ENCODE measurements around the gene THBS3. TPM values are rescaled to one million over a fixed set of nuclear protein-coding genes. Genes with fewer than 3 reads are reported as not detected.
A peak's percentile ranks its signal among the peaks of the same experiment; 100 is the strongest.

The THBS3 gene
- total and polyA plus RNA-seq, 9 of the 15 experiments (the other 6 are each of a cell fraction or from before 2014, with no cell fraction given) = 0.59 to 8.3 (median 3.2) TPM

- TF ChIP-seq CHCHD3 (CRISPR knock-in tag; IDR thresholded peaks at IDR 0.05) = no peak
- peak; percentile 94; the same call in 1 of the 2 replicates for TF ChIP-seq RERE (CRISPR knock-in tag; IDR thresholded peaks at IDR 0.05; ENCODE audit: borderline replicate concordance)
- TF ChIP-seq RBM25 (IDR thresholded peaks at IDR 0.05; ENCODE audit: low read depth, low read length, severe bottlenecking) = peak; percentile 85
- 0 out of 4 replicates have a peak, but pooled peaks of 1 of the 2 experiments have one; percentile 34 for TF ChIP-seq SIX5 (IDR thresholded peaks at IDR 0.05; ENCODE audit: borderline replicate concordance in 1 of 2, insufficient read depth in 1 of 2, low read depth in 1 of 2, low read length in 2 of 2)
- TF ChIP-seq ZNF384 (IDR thresholded peaks at IDR 0.05; ENCODE audit: low read depth, low read length) = 0 out of 2 replicates have a peak, but pooled peaks have one; percentile 32
- no peak for TF ChIP-seq PTRF (tag; IDR thresholded peaks at IDR 0.05)
- TF ChIP-seq ZNF696 (CRISPR knock-in tag; conservative IDR thresholded peaks at IDR 0.05) = no peak
- peak; percentile 92 for TF ChIP-seq ZEB2 (IDR thresholded peaks at IDR 0.05)
- no peak for TF ChIP-seq ZNF174 (CRISPR knock-in tag; IDR thresholded peaks at IDR 0.05)
- TF ChIP-seq ZNF75A (CRISPR knock-in tag; IDR thresholded peaks at IDR 0.05) = no peak
- TF ChIP-seq, protein P1, sequence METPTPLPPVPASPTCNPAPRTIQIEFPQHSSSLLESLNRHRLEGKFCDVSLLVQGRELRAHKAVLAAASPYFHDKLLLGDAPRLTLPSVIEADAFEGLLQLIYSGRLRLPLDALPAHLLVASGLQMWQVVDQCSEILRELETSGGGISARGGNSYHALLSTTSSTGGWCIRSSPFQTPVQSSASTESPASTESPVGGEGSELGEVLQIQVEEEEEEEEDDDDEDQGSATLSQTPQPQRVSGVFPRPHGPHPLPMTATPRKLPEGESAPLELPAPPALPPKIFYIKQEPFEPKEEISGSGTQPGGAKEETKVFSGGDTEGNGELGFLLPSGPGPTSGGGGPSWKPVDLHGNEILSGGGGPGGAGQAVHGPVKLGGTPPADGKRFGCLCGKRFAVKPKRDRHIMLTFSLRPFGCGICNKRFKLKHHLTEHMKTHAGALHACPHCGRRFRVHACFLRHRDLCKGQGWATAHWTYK (CRISPR knock-in tag; IDR thresholded peaks at IDR 0.05) = no peak
- TF ChIP-seq, protein P2, sequence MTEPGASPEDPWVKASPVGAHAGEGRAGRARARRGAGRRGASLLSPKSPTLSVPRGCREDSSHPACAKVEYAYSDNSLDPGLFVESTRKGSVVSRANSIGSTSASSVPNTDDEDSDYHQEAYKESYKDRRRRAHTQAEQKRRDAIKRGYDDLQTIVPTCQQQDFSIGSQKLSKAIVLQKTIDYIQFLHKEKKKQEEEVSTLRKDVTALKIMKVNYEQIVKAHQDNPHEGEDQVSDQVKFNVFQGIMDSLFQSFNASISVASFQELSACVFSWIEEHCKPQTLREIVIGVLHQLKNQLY (CRISPR knock-in tag; conservative IDR thresholded peaks at IDR 0.05) = peak; percentile 8 to 90; a peak in 1 of 4 replicates
- peak; percentile 93 for TF ChIP-seq SMARCA4 (IDR thresholded peaks at IDR 0.05)
- peak; percentile 87 for TF ChIP-seq CHD2 (IDR thresholded peaks at IDR 0.05; ENCODE audit: low read depth, low read length)
- TF ChIP-seq BDP1 (IDR thresholded peaks at IDR 0.05; ENCODE audit: insufficient read depth, insufficient read length) = no peak
- TF ChIP-seq TSC22D4 (tag; IDR thresholded peaks at IDR 0.05) = no peak
- peak; percentile 70; the same call in 1 of the 2 replicates for TF ChIP-seq HDAC8 (tag; IDR thresholded peaks at IDR 0.05)
- TF ChIP-seq, protein P3, sequence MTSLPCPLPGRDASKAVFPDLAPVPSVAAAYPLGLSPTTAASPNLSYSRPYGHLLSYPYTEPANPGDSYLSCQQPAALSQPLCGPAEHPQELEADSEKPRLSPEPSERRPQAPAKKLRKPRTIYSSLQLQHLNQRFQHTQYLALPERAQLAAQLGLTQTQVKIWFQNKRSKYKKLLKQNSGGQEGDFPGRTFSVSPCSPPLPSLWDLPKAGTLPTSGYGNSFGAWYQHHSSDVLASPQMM (CRISPR knock-in tag; IDR thresholded peaks at IDR 0.05) = no peak
- peak; percentile 46 for TF ChIP-seq DACH1 (IDR thresholded peaks at IDR 0.05; ENCODE audit: partially characterized antibody)
- peak; percentile 76; the same call in 1 of the 2 replicates for TF ChIP-seq ZNF12 (CRISPR knock-in tag; IDR thresholded peaks at IDR 0.05)
Measured at GRCh38 chr1:155244368-155245162, 36.9 kb upstream of the THBS3 start (continued).
